HG02763 (cell line): Measurements from ENCODE around the gene TRAPPC2L.

Experiments used
- ATAC-seq: cut with Tn5 transposase; IDR thresholded peaks from one replicate; pipeline ENCODE4 v1.9.1; 2021; ENCODE audit warnings: mild to moderate bottlenecking, moderate library complexity; ENCODE audit not compliant: unreplicated experiment

The TRAPPC2L gene

GRCh38 chr16:88906020-88906419, 49.1 kb downstream of the TRAPPC2L start:
- no peak for ATAC-seq

GRCh38 chr16:88906535-88907105, 49.7 kb downstream of the TRAPPC2L start:
- no peak for ATAC-seq

GRCh38 chr16:88907768-88908167, 50.8 kb downstream of the TRAPPC2L start:
- ATAC-seq, result no peak

GRCh38 chr16:88908307-88908706, 51.4 kb downstream of the TRAPPC2L start:
- ATAC-seq, result no peak

DNA sequence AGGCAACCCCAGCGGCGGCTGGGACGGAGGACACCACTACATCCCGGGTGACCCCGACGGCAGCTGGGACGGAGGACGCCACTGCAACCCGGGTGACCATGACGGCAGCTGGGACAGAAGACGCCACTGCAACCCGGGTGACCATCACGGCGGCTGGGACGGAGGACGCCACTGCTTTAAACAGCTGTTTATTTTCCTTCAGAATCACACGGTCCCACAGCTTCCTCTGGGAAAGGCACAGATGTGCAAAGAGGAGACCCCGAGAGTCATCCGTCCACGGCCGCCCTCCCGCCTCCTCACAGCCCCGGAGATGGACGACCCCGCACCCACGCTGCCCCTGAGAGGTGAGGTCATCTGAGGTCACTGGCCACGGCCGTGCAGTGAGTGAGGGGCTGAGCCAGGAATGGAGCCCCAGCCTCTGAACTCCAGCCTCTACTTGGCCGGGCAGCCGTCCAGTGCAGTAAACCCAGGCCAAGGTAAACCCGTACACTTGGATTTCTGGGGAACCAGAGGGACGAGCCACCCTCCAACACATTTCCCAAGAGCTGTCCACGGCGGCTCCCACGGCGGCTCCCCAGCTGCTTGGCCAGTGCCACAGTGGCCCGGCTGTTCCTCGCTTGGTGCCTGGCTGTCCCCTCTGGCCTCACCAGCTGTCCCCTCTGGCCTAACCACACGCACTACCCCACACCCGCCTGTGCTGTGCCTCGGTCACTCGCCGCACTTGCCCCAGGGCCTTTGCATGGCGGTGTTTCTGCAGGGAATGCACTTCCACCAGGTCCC, 52.7 kb downstream of the TRAPPC2L start:
- ATAC-seq, result no peak

DNA sequence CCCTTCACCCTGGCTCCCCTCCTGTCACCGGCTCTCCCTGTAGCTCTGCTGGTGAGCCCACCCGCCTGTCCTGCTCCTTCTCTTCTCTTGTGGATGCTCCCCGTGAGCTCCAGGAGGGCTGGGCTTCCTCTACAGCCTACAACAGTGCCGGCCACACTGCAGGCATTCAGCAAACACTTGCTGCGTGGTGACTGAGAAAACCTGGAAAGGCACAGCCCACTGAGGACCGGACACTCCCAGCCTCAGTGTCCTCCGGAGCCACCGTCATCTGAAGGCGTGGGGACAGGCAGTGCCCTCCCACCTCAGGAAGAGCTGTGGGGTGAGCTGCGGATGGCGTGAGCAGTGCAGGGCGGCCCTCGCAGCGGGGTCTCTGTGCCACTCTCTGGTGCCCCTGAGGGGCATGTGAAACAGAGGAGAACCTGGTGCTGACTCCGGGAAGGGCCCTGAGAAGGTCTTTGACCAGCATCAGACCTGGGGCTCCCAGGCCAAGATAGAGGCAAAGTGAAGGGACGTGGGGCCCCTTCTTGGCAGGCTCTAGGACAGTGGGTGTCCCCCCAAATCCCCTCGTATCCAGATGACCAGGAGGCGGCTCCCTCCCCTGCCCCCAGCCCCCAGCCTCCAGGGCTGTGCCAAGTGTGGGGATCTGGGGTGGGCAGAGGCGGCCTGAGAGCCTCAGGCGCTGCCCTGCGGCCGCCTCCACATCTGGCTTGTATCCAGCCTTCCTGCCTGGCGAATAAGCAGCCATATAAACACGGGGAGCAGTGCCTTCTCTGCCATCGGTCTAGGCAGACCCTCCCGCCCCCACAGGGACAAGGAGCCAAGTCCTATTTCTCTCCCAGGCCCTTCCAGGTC, 53.6 kb downstream of the TRAPPC2L start:
- no peak for ATAC-seq

- no peak for ATAC-seq
Measured at GRCh38 chr16:88911136-88911945, 54.4 kb downstream of the TRAPPC2L start.

DNA sequence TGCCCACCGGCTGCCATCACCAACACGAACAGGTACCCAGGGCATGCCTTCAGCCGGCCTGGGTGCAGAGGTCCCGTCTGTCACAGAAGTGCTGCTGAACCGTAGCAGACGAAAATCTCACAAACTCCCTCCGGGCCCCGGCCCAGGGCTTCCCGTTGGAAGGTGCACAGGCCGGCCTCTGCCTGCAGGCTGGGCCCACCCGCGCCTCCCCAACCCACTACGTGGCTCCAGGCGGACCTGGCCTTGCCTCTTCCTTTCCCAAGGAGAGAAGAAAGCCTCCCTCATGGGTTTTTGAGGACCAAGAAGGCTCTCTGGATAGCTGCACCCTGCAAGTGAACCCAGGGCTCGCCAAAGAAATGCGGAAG, 55.0 kb downstream of the TRAPPC2L start:
- no peak for ATAC-seq
